Activated T-cell treated with anti-CD3 and anti-CD28 coated beads for 48 hours (primary cell): ENCODE data around the gene SPATA22.
"Not testable (repeated sequence)": the region's sequence is repeated elsewhere in the genome, so short reads cannot be mapped to it uniquely, and the experiment has no call there.

Experiments
- DNase-seq: peaks from one replicate; pipeline ENCODE4 v3.0.0-alpha.2; 2020; ENCODE audit warnings: low read depth

SPATA22 gene

GRCh38 chr17:3471599-3471998 is at the start of gene SPATA22:
Gene SPATA22 (minus strand): TSS chr17:3471819. CDS start chr17:3469325, 2,494 bp downstream.
- DNase-seq: no peak

- not testable (repeated sequence) for DNase-seq
These were observed 47.9 kb upstream of the SPATA22 start for GRCh38 chr17:3519472-3519871.

GRCh38 chr17:3514873-3515272 is 43.3 kb upstream of the SPATA22 start:
- DNase-seq: no peak

GRCh38 chr17:3514167-3514566 is 42.5 kb upstream of the SPATA22 start:
- not testable (repeated sequence) for DNase-seq

GRCh38 chr17:3513305-3514035 is 41.9 kb upstream of the SPATA22 start:
- no peak for DNase-seq

- DNase-seq: no peak
These were observed 41.0 kb upstream of the SPATA22 start for GRCh38 chr17:3512505-3513171.

GRCh38 chr17:3511852-3512504 is 40.4 kb upstream of the SPATA22 start:
- DNase-seq: no peak

- no peak for DNase-seq
These were observed 38.5 kb upstream of the SPATA22 start for GRCh38 chr17:3510090-3510489.

GRCh38 chr17:3507869-3508268 is 36.2 kb upstream of the SPATA22 start:
- DNase-seq: no peak

GRCh38 chr17:3507071-3507470 is 35.5 kb upstream of the SPATA22 start:
- no peak for DNase-seq

GRCh38 chr17:3506054-3506453 is 34.4 kb upstream of the SPATA22 start:
- DNase-seq: no peak

GRCh38 chr17:3505008-3505407 is 33.4 kb upstream of the SPATA22 start:
- DNase-seq: no peak

GRCh38 chr17:3503285-3503684 is 31.7 kb upstream of the SPATA22 start:
- no peak for DNase-seq

GRCh38 chr17:3502466-3502865 is 30.8 kb upstream of the SPATA22 start:
- DNase-seq: no peak

- DNase-seq: no peak
These were observed 29.7 kb upstream of the SPATA22 start for GRCh38 chr17:3501344-3501743.

- no peak for DNase-seq
These were observed 25.5 kb upstream of the SPATA22 start for GRCh38 chr17:3497101-3497500.

- DNase-seq: no peak
These were observed 14.0 kb upstream of the SPATA22 start for GRCh38 chr17:3485481-3486068.

- no peak for DNase-seq
These were observed 11.2 kb upstream of the SPATA22 start for GRCh38 chr17:3482852-3483251.

GRCh38 chr17:3479988-3480387 is 8.4 kb upstream of the SPATA22 start:
- DNase-seq: no peak

- DNase-seq: no peak
These were observed 4.4 kb upstream of the SPATA22 start, which contains the start of gene ASPA for GRCh38 chr17:3475812-3476610. Gene ASPA (plus strand): TSS chr17:3475997. CDS start chr17:3476160, 163 bp downstream.

GRCh38 chr17:3475251-3475685 is 3.6 kb upstream of the SPATA22 start:
- DNase-seq: no peak

GRCh38 chr17:3474212-3474611 is 2.6 kb upstream of the SPATA22 start:
- no peak for DNase-seq
